HCT116 (cell line): ENCODE data around the gene TAP1. TPM values are rescaled to one million over a fixed set of nuclear protein-coding genes. Genes with fewer than 3 reads are reported as not detected.

ENCODE experiments used
- ATAC-seq: fragments of 200-7000 bp; cut with Tn5 transposase; 2 replicates; pipeline ENCODE4 v1.9.1; 2020; ENCODE audit warnings: mild to moderate bottlenecking, moderate library complexity
- BruUV-seq: library from RNA; stranded (reverse); fragments of 400-500 nt; replicated peaks from 2 replicates; lab custom pipeline; 2021; lab: Mats Ljungman, UMichigan
- CTCF ChIA-PET: fragments of 300-600 bp; sonication (Branson Sonifier 250); formaldehyde crosslinking; loops from one replicate; lab custom pipeline; 2021; ENCODE audit warnings: antibody characterized with exemption; lab: Charles Lee
- POLR2A ChIA-PET: fragments of 300-600, 350-600 bp; sonication (Branson Sonifier 250); formaldehyde crosslinking; loops from one replicate; lab custom pipeline; 2021; ENCODE audit warnings: antibody characterized with exemption; lab: Charles Lee
- RAD21 ChIA-PET, 2 experiments: fragments of 300-600 bp; sonication (Branson Sonifier 250); formaldehyde crosslinking; loops; one replicate each; lab custom pipeline; 2023; ENCODE audit warnings: low total read pairs in 2 of 2; ENCODE audit not compliant: uncharacterized antibody in 2 of 2, unreplicated experiment in 2 of 2, low non-redundant PET in 1 of 2; lab: Charles Lee
- DNase-seq: peaks from one replicate; pipeline ENCODE4 v3.0.0-alpha.2; 2010; ENCODE audit warnings: low read depth, low spot score
- H2AFZ ChIP-seq: fragments of 200-600 bp; shearing (Covaris generic), sonication (generic); 2 replicates; pipeline ENCODE4 v1.6.1; 2017; ENCODE audit warnings: low read depth, mixed run types, mixed read lengths, antibody characterized with exemption, low read length; ENCODE audit not compliant: poor library complexity, severe bottlenecking
- H3K27ac ChIP-seq: 2 replicates; pipeline ENCODE4 v1.5.1; 2012; ENCODE audit warnings: low read depth, low read length
- H3K27me3 ChIP-seq: fragments of 200-600 bp; sonication (generic); 2 replicates; pipeline ENCODE4 v1.6.1; 2016; ENCODE audit warnings: mixed run types, low read length, mixed read lengths; ENCODE audit not compliant: insufficient read depth
- H3K36me3 ChIP-seq, 2 experiments: fragments of 200-500 bp in 1 of 2; fragments of 200-600 bp in 1 of 2; sonication (Bioruptor generic) in 1 of 2; sonication (generic) in 1 of 2; 2 replicates each; pipeline versions ENCODE4 v1.5.1 to v1.6.1; 2014 to 2016; ENCODE audit warnings: low read length in 2 of 2, inconsistent platforms in 1 of 2, mixed read lengths in 1 of 2, mixed run types in 1 of 2; ENCODE audit not compliant: insufficient read depth in 2 of 2, control insufficient read depth in 1 of 2
- H3K4me1 ChIP-seq, 2 experiments: fragments of 200-600 bp in 1 of 2; sonication (generic) in 1 of 2; 2 replicates each; pipeline versions ENCODE4 v1.5.1 to v1.6.1; 2012 to 2017; ENCODE audit warnings: low read length in 2 of 2, inconsistent platforms in 1 of 2, mild to moderate bottlenecking in 1 of 2, mixed read lengths in 1 of 2, mixed run types in 1 of 2, moderate library complexity in 1 of 2; ENCODE audit not compliant: insufficient read depth in 2 of 2, control insufficient read depth in 1 of 2
- H3K4me2 ChIP-seq: fragments of 200-600 bp; sonication (generic); 2 replicates; pipeline ENCODE4 v1.6.1; 2017; ENCODE audit warnings: mixed run types, low read length, mixed read lengths
- H3K4me3 ChIP-seq, 2 experiments: fragments of 200-600 bp in 1 of 2; sonication (generic) in 1 of 2; replicated peaks in 1 of 2; 2 replicates each; pipeline ENCODE4 v1.5.1; 2011 to 2016; ENCODE audit warnings: low read length in 2 of 2, control low read depth in 1 of 2, low read depth in 1 of 2, mild to moderate bottlenecking in 1 of 2, mixed read lengths in 1 of 2, mixed run types in 1 of 2
- H3K79me2 ChIP-seq: fragments of 200-600 bp; sonication (generic); 2 replicates; pipeline ENCODE4 v1.6.1; 2017; ENCODE audit warnings: mild to moderate bottlenecking, mixed run types, low read length, moderate library complexity, mixed read lengths; ENCODE audit not compliant: insufficient read depth
- H3K9ac ChIP-seq: fragments of 200-600 bp; sonication (generic); 2 replicates; pipeline ENCODE4 v1.6.1; 2016; ENCODE audit warnings: low read length, mixed read lengths
- H3K9me2 ChIP-seq: fragments of 200-600 bp; sonication (generic), shearing (Covaris generic); 2 replicates; pipeline ENCODE4 v1.6.1; 2017; ENCODE audit warnings: mixed run types, mild to moderate bottlenecking, moderate library complexity; ENCODE audit not compliant: insufficient read depth
- H3K9me3 ChIP-seq, 2 experiments: fragments of 200-500 bp in 1 of 2; fragments of 200-600 bp in 1 of 2; sonication (Bioruptor generic) in 1 of 2; sonication (generic) in 1 of 2; 2 replicates each; pipeline ENCODE4 v1.6.1; 2014 to 2017; ENCODE audit warnings: low read length in 2 of 2, mixed read lengths in 2 of 2, inconsistent platforms in 1 of 2, low read depth in 1 of 2, mild to moderate bottlenecking in 1 of 2, mixed run types in 1 of 2, moderate library complexity in 1 of 2; ENCODE audit not compliant: control insufficient read depth in 1 of 2, insufficient read depth in 1 of 2
- H4K20me1 ChIP-seq: fragments of 200-600 bp; sonication (generic), shearing (Covaris generic); 2 replicates; pipeline ENCODE4 v1.6.1; 2017; ENCODE audit warnings: mixed run types, mild to moderate bottlenecking, moderate library complexity; ENCODE audit not compliant: insufficient read depth
- ELF1 ChIP-seq: IDR thresholded peaks from 2 replicates; pipeline ENCODE4 v1.6.1; 2012; ENCODE audit warnings: low read depth, borderline replicate concordance
- EZH2 ChIP-seq: fragments of 200-600 bp; sonication (generic); IDR thresholded peaks from 2 replicates; pipeline ENCODE4 v1.6.1; 2017; ENCODE audit warnings: antibody characterized with exemption, mixed run types
- FOSL1 ChIP-seq: IDR thresholded peaks from 2 replicates; pipeline ENCODE4 v1.6.1; 2012; ENCODE audit warnings: low read depth
- JUND ChIP-seq: IDR thresholded peaks from 2 replicates; pipeline ENCODE4 v1.6.1; 2012
- POLR2A ChIP-seq: IDR thresholded peaks from 2 replicates; pipeline ENCODE4 v1.7.0; 2011; ENCODE audit warnings: borderline replicate concordance; ENCODE audit not compliant: insufficient read depth, insufficient read length; ENCODE audit errors: extremely low read depth
- SP1 ChIP-seq: IDR thresholded peaks from 2 replicates; pipeline ENCODE4 v1.6.1; 2012; ENCODE audit warnings: low read depth
- SRF ChIP-seq: IDR thresholded peaks from 2 replicates; pipeline ENCODE4 v1.6.1; 2012; ENCODE audit warnings: low read depth
- TCF7L2 ChIP-seq: IDR thresholded peaks from 2 replicates; pipeline ENCODE4 v1.7.0; 2011; ENCODE audit warnings: borderline replicate concordance, inconsistent platforms; ENCODE audit not compliant: insufficient read depth, insufficient read length; ENCODE audit errors: extremely low read depth
- ZFX ChIP-seq: fragments of 450-650 bp; IDR thresholded peaks from 2 replicates; pipeline ENCODE4 v1.6.1; 2017
- intact Hi-C: fragments of 100-400 bp; cut with micrococcal nuclease; formaldehyde crosslinking; loops from 2 replicates; pipeline ENCODE4 v1.10.0; 2022
- total RNA-seq: library from RNA; stranded (reverse); gene quantifications from one replicate; pipeline ENCODE4 v1.2.1, GENCODE V29; 2021; ENCODE audit not compliant: unreplicated experiment
- TF ChIP-seq, protein P1 (sequence below): IDR thresholded peaks from 2 replicates; pipeline ENCODE4 v1.6.1; 2012
- TF ChIP-seq, protein P2 (sequence below): IDR thresholded peaks from 2 replicates; pipeline ENCODE4 v1.6.1; 2012
- TF ChIP-seq, protein P3 (sequence below), 3 experiments: fragments of 200-600 bp in 1 of 3; sonication (generic) in 1 of 3; IDR thresholded peaks in 2 of 3; conservative IDR thresholded peaks in 1 of 3; 2 replicates each; pipeline ENCODE4 v1.5.1; 2012 to 2017; ENCODE audit warnings: low read depth in 2 of 3, low read length in 2 of 3, antibody characterized with exemption in 1 of 3, borderline replicate concordance in 1 of 3, control low read depth in 1 of 3, mild to moderate bottlenecking in 1 of 3, mixed read lengths in 1 of 3, mixed run types in 1 of 3, moderate library complexity in 1 of 3; ENCODE audit not compliant: insufficient read depth in 1 of 3

The TAP1 gene
- total RNA-seq, 1 experiment from 2014 or later: 32.2 TPM

DNA sequence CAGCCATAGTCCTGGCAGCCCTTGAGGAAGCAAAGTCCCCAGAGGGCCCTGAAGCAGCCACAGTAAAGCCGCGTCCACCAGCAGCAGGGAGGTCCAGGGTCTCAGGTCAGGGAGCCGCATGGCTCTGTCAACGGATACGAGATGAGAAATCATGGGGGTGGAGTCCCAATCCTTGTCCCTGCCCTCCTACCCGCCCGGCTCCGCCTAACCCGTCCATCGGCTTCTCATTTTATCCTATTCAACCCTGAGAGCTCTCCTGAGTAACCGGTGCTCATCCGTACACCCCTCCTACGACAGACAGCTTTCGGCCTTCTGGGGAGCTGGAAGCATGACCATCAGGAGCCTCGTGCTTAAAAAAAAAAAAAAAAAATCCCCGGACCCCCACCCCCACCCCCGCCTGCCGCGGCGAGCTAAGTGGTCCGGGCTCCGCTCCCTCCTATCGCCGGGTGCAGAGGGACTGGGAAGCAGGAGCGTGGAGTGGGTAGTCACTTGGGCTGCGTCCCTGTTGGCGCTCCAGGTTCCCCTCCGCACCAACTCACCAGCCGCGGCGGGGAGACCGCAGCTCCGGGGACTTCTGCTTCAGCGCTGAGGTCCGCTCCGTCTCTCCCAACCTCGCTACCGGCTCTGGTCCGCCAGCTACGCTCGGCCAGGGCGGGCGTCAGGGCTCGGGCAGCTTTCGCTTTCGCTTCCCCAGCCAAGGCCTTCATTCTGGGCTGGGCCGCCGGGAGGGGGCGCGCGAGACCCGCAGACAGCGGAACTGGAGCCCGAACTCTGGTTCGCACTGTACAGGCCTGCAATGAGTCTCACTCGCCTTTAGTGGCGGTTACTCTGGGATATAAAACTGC lies 15.2 kb downstream of the TAP1 start, which contains the start of gene TAP2 (continued):
- TF ChIP-seq, protein P1, sequence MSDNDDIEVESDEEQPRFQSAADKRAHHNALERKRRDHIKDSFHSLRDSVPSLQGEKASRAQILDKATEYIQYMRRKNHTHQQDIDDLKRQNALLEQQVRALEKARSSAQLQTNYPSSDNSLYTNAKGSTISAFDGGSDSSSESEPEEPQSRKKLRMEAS: peak; percentile 76
- TF ChIP-seq ZFX (peak; percentile 36; the same call in 1 of the 2 replicates), TCF7L2 (peak; percentile 18), POLR2A (peak; percentile 84), ELF1 (no peak), JUND (no peak)
- TF ChIP-seq, all 23 proteins: peak for 8

DNA sequence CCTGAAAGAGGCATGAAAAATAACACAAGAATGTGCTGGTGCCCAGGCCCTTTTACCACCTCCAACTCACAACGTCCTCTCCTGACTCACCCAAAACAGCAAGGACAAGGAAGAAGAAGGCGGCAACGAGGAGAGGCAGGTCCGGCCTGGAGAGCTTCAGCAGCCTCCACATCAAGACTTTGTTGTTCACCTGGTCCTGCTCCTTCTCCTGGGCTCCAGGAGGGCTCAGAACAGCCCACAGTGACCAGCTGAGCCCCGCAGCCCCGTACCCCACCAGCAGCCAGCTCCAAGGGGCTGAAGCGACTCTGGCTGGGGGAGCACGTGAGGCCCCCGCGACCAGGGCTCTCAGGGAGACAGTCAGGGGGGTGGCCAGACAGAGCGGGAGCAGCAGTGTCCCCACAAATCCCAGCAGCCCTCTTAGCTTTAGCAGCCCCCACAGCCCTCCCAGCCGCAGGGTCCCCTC lies 15.8 kb downstream of the TAP1 start:
- peaks cover 9% of the 10 kb centered on the region; the same call in 1 of the 2 replicates for H3K79me2 ChIP-seq
- no peaks in the 10 kb centered on the region for H4K20me1 ChIP-seq
- peak overlapping the region; percentile 81 for H3K27ac ChIP-seq
- DNase-seq: no peak
- ATAC-seq: peak; percentile 6
- H3K9ac ChIP-seq: peak overlapping the region; percentile 92
- H3K4me3 ChIP-seq: peak overlapping the region; percentile 83 to 84
- RAD21 ChIA-PET: interaction anchor here (0.7 to 2.5 kb wide), 10 partner anchors 12 to 148 kb away, joined by 3 to 36 read pairs (median 6); partner anchors contain the start of genes PSMB9 (in 2 of the 2) and TAP1 (in 2 of the 2)
- peaks cover 0 to 22% of the 10 kb centered on the region in 2 experiments; a peak in 2 of 4 replicates for H3K36me3 ChIP-seq
- no peak overlapping the region for H2AFZ ChIP-seq
- H3K27me3 ChIP-seq: no peaks in the 10 kb centered on the region
- POLR2A ChIA-PET: interaction anchor here (1.2 to 3.0 kb wide), 9 partner anchors 10 to 134 kb away, joined by 3 to 23 read pairs (median 10); partner anchors contain the start of genes PSMB9 and TAP1
- CTCF ChIA-PET: interaction anchor here (0.9 to 3.5 kb wide), 22 partner anchors 11 to 423 kb away, joined by 3 to 189 read pairs (median 6); partner anchors contain the start of genes HLA-DMA, HLA-DOB, PSMB9 and TAP1
- TF ChIP-seq ELF1 (no peak), FOSL1 (no peak), EZH2 (no peak), SP1 (no peak), JUND (no peak), SRF (no peak)
- TF ChIP-seq, protein P2, sequence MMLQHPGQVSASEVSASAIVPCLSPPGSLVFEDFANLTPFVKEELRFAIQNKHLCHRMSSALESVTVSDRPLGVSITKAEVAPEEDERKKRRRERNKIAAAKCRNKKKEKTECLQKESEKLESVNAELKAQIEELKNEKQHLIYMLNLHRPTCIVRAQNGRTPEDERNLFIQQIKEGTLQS: no peak
- TF ChIP-seq, protein P3, sequence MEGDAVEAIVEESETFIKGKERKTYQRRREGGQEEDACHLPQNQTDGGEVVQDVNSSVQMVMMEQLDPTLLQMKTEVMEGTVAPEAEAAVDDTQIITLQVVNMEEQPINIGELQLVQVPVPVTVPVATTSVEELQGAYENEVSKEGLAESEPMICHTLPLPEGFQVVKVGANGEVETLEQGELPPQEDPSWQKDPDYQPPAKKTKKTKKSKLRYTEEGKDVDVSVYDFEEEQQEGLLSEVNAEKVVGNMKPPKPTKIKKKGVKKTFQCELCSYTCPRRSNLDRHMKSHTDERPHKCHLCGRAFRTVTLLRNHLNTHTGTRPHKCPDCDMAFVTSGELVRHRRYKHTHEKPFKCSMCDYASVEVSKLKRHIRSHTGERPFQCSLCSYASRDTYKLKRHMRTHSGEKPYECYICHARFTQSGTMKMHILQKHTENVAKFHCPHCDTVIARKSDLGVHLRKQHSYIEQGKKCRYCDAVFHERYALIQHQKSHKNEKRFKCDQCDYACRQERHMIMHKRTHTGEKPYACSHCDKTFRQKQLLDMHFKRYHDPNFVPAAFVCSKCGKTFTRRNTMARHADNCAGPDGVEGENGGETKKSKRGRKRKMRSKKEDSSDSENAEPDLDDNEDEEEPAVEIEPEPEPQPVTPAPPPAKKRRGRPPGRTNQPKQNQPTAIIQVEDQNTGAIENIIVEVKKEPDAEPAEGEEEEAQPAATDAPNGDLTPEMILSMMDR (IDR thresholded peaks at IDR 0.05 in 2 of 3, conservative IDR thresholded peaks at IDR 0.05 in 1 of 3; ENCODE audit: borderline replicate concordance in 1 of 3, insufficient read depth in 1 of 3, low read depth in 2 of 3, low read length in 2 of 3): no peak
- H3K9me3 ChIP-seq: no peaks in the 10 kb centered on the region
- H3K4me2 ChIP-seq: peak overlapping the region; percentile 98
- BruUV-seq: TSS peak; percentile 44
- no peaks in the 10 kb centered on the region for H3K9me2 ChIP-seq
- peaks cover 6 to 20% of the 10 kb centered on the region in 2 experiments; a peak in 3 of 4 replicates for H3K4me1 ChIP-seq
- intact Hi-C loops: loop anchor here (1.0 to 5.0 kb wide), 3 partner anchors 17 to 110 kb away; partner anchors contain the start of gene PSMB9
